ENCODE results near the gene PRUNE2.

Gene PRUNE2

GRCh38 chr9:76734716-76735115 lies 171.2 kb downstream of the PRUNE2 start:
- no peak for DNase-seq (ENCODE audit: low read depth)

GRCh38 chr9:76733096-76733495 lies 172.8 kb downstream of the PRUNE2 start:
- no peak for DNase-seq (ENCODE audit: low read depth)

GRCh38 chr9:76732341-76732958 lies 173.5 kb downstream of the PRUNE2 start:
- no peak for DNase-seq (ENCODE audit: low read depth)

- DNase-seq (ENCODE audit: low read depth) = no peak
These were observed 175.1 kb downstream of the PRUNE2 start for GRCh38 chr9:76730801-76731200.

GRCh38 chr9:76729980-76730737 lies 175.8 kb downstream of the PRUNE2 start:
- DNase-seq (ENCODE audit: low read depth) = no peak

GRCh38 chr9:76729116-76729515 lies 176.8 kb downstream of the PRUNE2 start:
- no peak for DNase-seq (ENCODE audit: low read depth)

- DNase-seq (ENCODE audit: low read depth) = no peak
These were observed 180.0 kb downstream of the PRUNE2 start for GRCh38 chr9:76725885-76726284.

- DNase-seq (ENCODE audit: low read depth) = no peak
These were observed 180.8 kb downstream of the PRUNE2 start for GRCh38 chr9:76725011-76725546.

- no peak for DNase-seq (ENCODE audit: low read depth)
These were observed 185.7 kb downstream of the PRUNE2 start for GRCh38 chr9:76720245-76720644.

GRCh38 chr9:76718166-76718565 lies 187.7 kb downstream of the PRUNE2 start:
- DNase-seq (ENCODE audit: low read depth) = no peak

- DNase-seq (ENCODE audit: low read depth) = no peak
These were observed 188.3 kb downstream of the PRUNE2 start for GRCh38 chr9:76717613-76718012.

- no peak for DNase-seq (ENCODE audit: low read depth)
These were observed 188.7 kb downstream of the PRUNE2 start for GRCh38 chr9:76717176-76717575.

- no peak for DNase-seq (ENCODE audit: low read depth)
These were observed 189.7 kb downstream of the PRUNE2 start for GRCh38 chr9:76716085-76716672.

- DNase-seq (ENCODE audit: low read depth) = no peak
These were observed 192.5 kb downstream of the PRUNE2 start for GRCh38 chr9:76713381-76713780.

- DNase-seq (ENCODE audit: low read depth) = no peak
These were observed 196.9 kb downstream of the PRUNE2 start for GRCh38 chr9:76709020-76709419.

GRCh38 chr9:76707510-76707909 lies 198.4 kb downstream of the PRUNE2 start:
- DNase-seq (ENCODE audit: low read depth) = no peak

- peak; percentile 62 for DNase-seq (ENCODE audit: low read depth)
These were observed 201.2 kb downstream of the PRUNE2 start for GRCh38 chr9:76704593-76705204.

GRCh38 chr9:76703270-76703669 lies 202.6 kb downstream of the PRUNE2 start:
- no peak for DNase-seq (ENCODE audit: low read depth)

GRCh38 chr9:76701441-76702039 lies 204.4 kb downstream of the PRUNE2 start:
- DNase-seq (ENCODE audit: low read depth) = no peak

- no peak for DNase-seq (ENCODE audit: low read depth)
These were observed 205.0 kb downstream of the PRUNE2 start for GRCh38 chr9:76700916-76701315.

- peak; percentile 42 for DNase-seq (ENCODE audit: low read depth)
These were observed 205.9 kb downstream of the PRUNE2 start for GRCh38 chr9:76699971-76700370.

GRCh38 chr9:76697554-76697953 lies 208.4 kb downstream of the PRUNE2 start:
- DNase-seq (ENCODE audit: low read depth) = no peak
